ENCODE measurements around the gene IMMP2L. TPM values are rescaled to one million over a fixed set of nuclear protein-coding genes. Genes with fewer than 3 reads are reported as not detected.

The IMMP2L gene
- polyA plus RNA-seq, 2 of the 4 experiments (the other 2 are of a cell fraction): 16.1 to 23.8 TPM

DNA sequence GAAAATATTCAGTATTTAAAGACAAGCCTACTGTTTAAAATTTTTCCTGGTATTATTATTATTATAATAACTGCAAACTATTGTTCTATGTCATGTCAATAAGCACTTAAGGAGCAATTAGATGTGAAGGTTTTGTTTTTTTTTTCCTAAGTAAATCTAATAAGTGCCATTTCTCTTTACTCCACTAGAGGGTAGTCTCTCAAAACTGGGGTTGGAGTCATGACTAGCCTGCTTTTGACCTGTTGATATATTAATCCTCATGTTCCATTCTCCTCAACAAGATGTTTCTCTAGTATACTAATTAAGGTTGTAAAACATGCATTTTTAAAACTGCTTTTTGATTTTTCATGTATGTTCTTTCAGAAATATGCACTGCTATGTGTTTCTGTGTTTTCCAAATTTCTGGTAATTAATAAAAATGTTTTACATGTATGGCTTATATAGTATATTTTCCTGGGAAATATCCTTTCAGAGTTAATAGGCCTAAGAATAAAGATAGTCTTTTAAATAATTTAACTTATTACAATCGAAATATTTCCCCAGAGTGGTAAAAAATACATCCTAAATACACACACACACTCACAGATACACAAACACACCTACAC lies 472.4 kb downstream of the IMMP2L start:
- Histone ChIP-seq H3K4me1 (peaks cover 16% of the 10 kb centered on the region; the same call in 2 of the 3 replicates), H3K4me2 (no peak overlapping the region), H3K9me3 (no peaks in the 10 kb centered on the region), H3K4me3 (no peak overlapping the region), H3K27ac (no peak overlapping the region)
- FAIRE-seq (peak; percentile 56), ATAC-seq (peak in 1 of 2 experiments; percentile 61; a peak in 2 of 6 replicates), DNase-seq (ENCODE audit: low read depth in 1 of 2, low spot score in 1 of 2) (peak; percentile 24 to 55)
- POLR2A ChIA-PET: no interaction called here
- 0% methylated on average over 1 of the region's 1 CpG for WGBS (ENCODE audit: missing lambda C conversion rate)
- TF ChIP-seq, protein P1, sequence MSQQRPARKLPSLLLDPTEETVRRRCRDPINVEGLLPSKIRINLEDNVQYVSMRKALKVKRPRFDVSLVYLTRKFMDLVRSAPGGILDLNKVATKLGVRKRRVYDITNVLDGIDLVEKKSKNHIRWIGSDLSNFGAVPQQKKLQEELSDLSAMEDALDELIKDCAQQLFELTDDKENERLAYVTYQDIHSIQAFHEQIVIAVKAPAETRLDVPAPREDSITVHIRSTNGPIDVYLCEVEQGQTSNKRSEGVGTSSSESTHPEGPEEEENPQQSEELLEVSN (IDR thresholded peaks at IDR 0.05; ENCODE audit: borderline replicate concordance, low read depth): no peak
- TF ChIP-seq, protein P2, sequence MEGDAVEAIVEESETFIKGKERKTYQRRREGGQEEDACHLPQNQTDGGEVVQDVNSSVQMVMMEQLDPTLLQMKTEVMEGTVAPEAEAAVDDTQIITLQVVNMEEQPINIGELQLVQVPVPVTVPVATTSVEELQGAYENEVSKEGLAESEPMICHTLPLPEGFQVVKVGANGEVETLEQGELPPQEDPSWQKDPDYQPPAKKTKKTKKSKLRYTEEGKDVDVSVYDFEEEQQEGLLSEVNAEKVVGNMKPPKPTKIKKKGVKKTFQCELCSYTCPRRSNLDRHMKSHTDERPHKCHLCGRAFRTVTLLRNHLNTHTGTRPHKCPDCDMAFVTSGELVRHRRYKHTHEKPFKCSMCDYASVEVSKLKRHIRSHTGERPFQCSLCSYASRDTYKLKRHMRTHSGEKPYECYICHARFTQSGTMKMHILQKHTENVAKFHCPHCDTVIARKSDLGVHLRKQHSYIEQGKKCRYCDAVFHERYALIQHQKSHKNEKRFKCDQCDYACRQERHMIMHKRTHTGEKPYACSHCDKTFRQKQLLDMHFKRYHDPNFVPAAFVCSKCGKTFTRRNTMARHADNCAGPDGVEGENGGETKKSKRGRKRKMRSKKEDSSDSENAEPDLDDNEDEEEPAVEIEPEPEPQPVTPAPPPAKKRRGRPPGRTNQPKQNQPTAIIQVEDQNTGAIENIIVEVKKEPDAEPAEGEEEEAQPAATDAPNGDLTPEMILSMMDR (IDR thresholded peaks at IDR 0.05): peak; percentile 75
- no peak for TF ChIP-seq MAFK (IDR thresholded peaks at IDR 0.05; ENCODE audit: partially characterized antibody)
- TF ChIP-seq RAD21 (conservative IDR thresholded peaks at IDR 0.05 in 1 of 2, IDR thresholded peaks at IDR 0.05 in 1 of 2): peak; percentile 66 to 69
- peak; percentile 81 for TF ChIP-seq SMC3 (IDR thresholded peaks at IDR 0.05)
- TF ChIP-seq, protein P3, sequence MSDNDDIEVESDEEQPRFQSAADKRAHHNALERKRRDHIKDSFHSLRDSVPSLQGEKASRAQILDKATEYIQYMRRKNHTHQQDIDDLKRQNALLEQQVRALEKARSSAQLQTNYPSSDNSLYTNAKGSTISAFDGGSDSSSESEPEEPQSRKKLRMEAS (IDR thresholded peaks at IDR 0.05): no peak
- TF ChIP-seq ZNF302 (CRISPR knock-in tag; IDR thresholded peaks at IDR 0.05): no peak
- CTCF ChIA-PET: interaction anchor here (0.9 kb wide), 1 partner anchor 395 kb away, joined by 4 read pairs; no protein-coding TSS in a partner anchor

DNA sequence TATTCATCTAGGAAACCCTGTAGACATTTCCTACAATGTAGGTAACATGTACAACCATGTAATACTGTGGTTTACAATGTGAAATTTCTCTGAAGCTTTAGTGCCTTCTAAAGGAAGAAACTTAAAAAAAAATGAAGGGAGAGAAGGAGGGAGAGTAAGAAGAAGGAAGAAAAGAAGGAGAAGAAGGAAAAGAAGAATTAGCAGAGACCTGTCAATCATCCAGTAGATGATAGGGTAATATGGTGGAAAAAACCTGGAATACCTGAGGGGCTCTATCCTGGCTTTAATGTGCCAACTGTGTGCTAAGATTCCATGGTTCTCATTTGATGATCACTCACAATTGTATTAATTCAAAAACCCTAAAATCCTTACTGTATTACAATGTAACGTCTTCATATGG lies 474.0 kb downstream of the IMMP2L start:
- no peak overlapping the region for H3K4me2 ChIP-seq
- FAIRE-seq (no peak), DNase-seq (ENCODE audit: low read depth in 1 of 2, low spot score in 1 of 2) (no peak), ATAC-seq (no peak)
- no peak overlapping the region for H3K4me3 ChIP-seq
- TF ChIP-seq PHF8 (IDR thresholded peaks at IDR 0.05; ENCODE audit: borderline replicate concordance, low read depth) (no peak), CHD2 (IDR thresholded peaks at IDR 0.05; ENCODE audit: low read length, partially characterized antibody) (no peak), GATA3 (IDR thresholded peaks at IDR 0.05; ENCODE audit: borderline replicate concordance) (no peak), HOXA7 (CRISPR knock-in tag; IDR thresholded peaks at IDR 0.05) (no peak), NFE2L2 (conservative IDR thresholded peaks at IDR 0.05; ENCODE audit: low read length) (no peak), KDM5A (IDR thresholded peaks at IDR 0.05) (no peak), EHF (CRISPR knock-in tag; IDR thresholded peaks at IDR 0.05) (no peak), FOSL2 (IDR thresholded peaks at IDR 0.05) (no peak), FOSL2 (CRISPR knock-in tag; IDR thresholded peaks at IDR 0.05) (no peak), CEBPB (IDR thresholded peaks at IDR 0.05) (no peak)
- TF ChIP-seq, protein P4, sequence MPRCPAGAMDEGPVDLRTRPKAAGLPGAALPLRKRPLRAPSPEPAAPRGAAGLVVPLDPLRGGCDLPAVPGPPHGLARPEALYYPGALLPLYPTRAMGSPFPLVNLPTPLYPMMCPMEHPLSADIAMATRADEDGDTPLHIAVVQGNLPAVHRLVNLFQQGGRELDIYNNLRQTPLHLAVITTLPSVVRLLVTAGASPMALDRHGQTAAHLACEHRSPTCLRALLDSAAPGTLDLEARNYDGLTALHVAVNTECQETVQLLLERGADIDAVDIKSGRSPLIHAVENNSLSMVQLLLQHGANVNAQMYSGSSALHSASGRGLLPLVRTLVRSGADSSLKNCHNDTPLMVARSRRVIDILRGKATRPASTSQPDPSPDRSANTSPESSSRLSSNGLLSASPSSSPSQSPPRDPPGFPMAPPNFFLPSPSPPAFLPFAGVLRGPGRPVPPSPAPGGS (IDR thresholded peaks at IDR 0.05): no peak
- peaks cover 15% of the 10 kb centered on the region; the same call in 2 of the 3 replicates for H3K4me1 ChIP-seq
- POLR2A ChIA-PET: no interaction called here
- H3K27ac ChIP-seq: no peak overlapping the region
- H3K9me3 ChIP-seq: no peaks in the 10 kb centered on the region
- WGBS (ENCODE audit: missing lambda C conversion rate): 87% methylated on average over 1 of the region's 1 CpG
- CTCF ChIA-PET: no interaction called here

DNA sequence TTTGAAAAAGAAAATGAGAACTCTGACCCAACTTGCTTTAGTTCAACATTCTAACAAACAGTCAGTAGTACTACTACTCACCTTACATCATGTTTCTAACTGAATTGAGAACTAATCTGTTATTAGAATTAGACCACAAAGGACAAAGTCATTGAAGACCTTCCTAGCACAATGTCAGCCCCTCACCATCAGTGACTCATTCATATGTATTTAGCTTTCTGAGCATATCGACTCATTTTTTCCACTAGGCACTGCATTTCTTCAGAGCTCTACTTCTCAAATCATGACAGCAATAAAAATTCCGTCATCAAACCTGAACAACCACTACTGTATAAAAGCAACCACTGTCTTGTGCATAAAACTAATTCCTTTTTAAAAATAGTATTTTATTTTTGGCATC lies 475.8 kb downstream of the IMMP2L start:
- POLR2A ChIA-PET: no interaction called here
- DNase-seq (ENCODE audit: low read depth in 1 of 2, low spot score in 1 of 2): no peak
- TF ChIP-seq, protein P2 (IDR thresholded peaks at IDR 0.05): no peak
- TF ChIP-seq RARB (CRISPR knock-in tag; IDR thresholded peaks at IDR 0.05): no peak
- no peak for TF ChIP-seq ZFP36 (IDR thresholded peaks at IDR 0.05; ENCODE audit: borderline replicate concordance, partially characterized antibody)
- TF ChIP-seq RNF2 (IDR thresholded peaks at IDR 0.05; ENCODE audit: borderline replicate concordance, low read depth): no peak
- no peak for TF ChIP-seq EP300 (IDR thresholded peaks at IDR 0.05)
- TF ChIP-seq, protein P5, sequence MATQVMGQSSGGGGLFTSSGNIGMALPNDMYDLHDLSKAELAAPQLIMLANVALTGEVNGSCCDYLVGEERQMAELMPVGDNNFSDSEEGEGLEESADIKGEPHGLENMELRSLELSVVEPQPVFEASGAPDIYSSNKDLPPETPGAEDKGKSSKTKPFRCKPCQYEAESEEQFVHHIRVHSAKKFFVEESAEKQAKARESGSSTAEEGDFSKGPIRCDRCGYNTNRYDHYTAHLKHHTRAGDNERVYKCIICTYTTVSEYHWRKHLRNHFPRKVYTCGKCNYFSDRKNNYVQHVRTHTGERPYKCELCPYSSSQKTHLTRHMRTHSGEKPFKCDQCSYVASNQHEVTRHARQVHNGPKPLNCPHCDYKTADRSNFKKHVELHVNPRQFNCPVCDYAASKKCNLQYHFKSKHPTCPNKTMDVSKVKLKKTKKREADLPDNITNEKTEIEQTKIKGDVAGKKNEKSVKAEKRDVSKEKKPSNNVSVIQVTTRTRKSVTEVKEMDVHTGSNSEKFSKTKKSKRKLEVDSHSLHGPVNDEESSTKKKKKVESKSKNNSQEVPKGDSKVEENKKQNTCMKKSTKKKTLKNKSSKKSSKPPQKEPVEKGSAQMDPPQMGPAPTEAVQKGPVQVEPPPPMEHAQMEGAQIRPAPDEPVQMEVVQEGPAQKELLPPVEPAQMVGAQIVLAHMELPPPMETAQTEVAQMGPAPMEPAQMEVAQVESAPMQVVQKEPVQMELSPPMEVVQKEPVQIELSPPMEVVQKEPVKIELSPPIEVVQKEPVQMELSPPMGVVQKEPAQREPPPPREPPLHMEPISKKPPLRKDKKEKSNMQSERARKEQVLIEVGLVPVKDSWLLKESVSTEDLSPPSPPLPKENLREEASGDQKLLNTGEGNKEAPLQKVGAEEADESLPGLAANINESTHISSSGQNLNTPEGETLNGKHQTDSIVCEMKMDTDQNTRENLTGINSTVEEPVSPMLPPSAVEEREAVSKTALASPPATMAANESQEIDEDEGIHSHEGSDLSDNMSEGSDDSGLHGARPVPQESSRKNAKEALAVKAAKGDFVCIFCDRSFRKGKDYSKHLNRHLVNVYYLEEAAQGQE (IDR thresholded peaks at IDR 0.05): no peak
- no peak for TF ChIP-seq ESRRA (IDR thresholded peaks at IDR 0.05; ENCODE audit: borderline replicate concordance, low read length)
- TF ChIP-seq CHD2 (IDR thresholded peaks at IDR 0.05; ENCODE audit: low read length, partially characterized antibody): no peak

More for the DNA sequence above, 475.8 kb downstream of the IMMP2L start:
- CTCF ChIA-PET: interaction anchor here (0.6 kb wide), 1 partner anchor 349 kb away, joined by 5 read pairs; no protein-coding TSS in a partner anchor
- no peaks in the 10 kb centered on the region for H3K4me1 ChIP-seq
- no peak overlapping the region for H3K4me2 ChIP-seq
- no peak for FAIRE-seq
- no peak overlapping the region for H3K4me3 ChIP-seq
- no peak overlapping the region for H3K27ac ChIP-seq
- ATAC-seq: no peak
- WGBS (ENCODE audit: missing lambda C conversion rate): 83% methylated on average over 2 of the region's 2 CpGs
- no peaks in the 10 kb centered on the region for H3K9me3 ChIP-seq

Measured in A549 (cell line).